HepG2 (cell line): ENCODE measurements around the gene PLXDC2. TPM values are rescaled to one million over a fixed set of nuclear protein-coding genes. Genes with fewer than 3 reads are reported as not detected.

Experiments
- ATAC-seq: fragments of 200-7000 bp; cut with Tn5 transposase; 3 replicates; pipeline ENCODE4 v1.9.1; 2020; ENCODE audit warnings: mild to moderate bottlenecking, moderate library complexity
- BruUV-seq: library from RNA; stranded (reverse); fragments of 400-500 nt; replicated peaks from 2 replicates; lab custom pipeline; 2021; lab: Mats Ljungman, UMichigan
- CTCF ChIA-PET: fragments of 300-600 bp; formaldehyde crosslinking; extraction: SDS; loops from one replicate; lab custom pipeline; 2021; ENCODE audit warnings: low total read pairs, inconsistent platforms, low intra/inter-chr PET ratio; lab: Yijun Ruan, JAX
- POLR2A ChIA-PET: fragments of 350-600 bp; sonication (Branson Sonifier 250); formaldehyde crosslinking; loops from one replicate; lab custom pipeline; 2020; ENCODE audit warnings: antibody characterized with exemption, inconsistent platforms; lab: Yijun Ruan, JAX
- DNase-seq: peaks from one replicate; pipeline ENCODE4 v3.0.0-alpha.2; 2015; ENCODE audit warnings: low spot score
- FAIRE-seq: peaks from 3 replicates; lab custom pipeline; 2011; peaks lifted over from hg19 to GRCh38; lab: Jason Lieb, UNC
- H2AFZ ChIP-seq: one replicate; pipeline ENCODE4 v1.6.1; 2011; ENCODE audit warnings: low read length, inconsistent platforms
- H3K27ac ChIP-seq: fragments of 300-600 bp; 3 replicates; pipeline ENCODE4 v1.8.0; 2011; ENCODE audit warnings: mixed run types, mild to moderate bottlenecking, mixed read lengths, low read length, inconsistent platforms; ENCODE audit not compliant: insufficient read depth; ENCODE audit errors: extremely low read length
- H3K27me3 ChIP-seq, 2 experiments: fragments of 200-600 bp in 1 of 2; 2 replicates in 1 of 2; 3 replicates in 1 of 2; pipeline versions ENCODE4 v1.6.0 to v1.8.0; 2011; ENCODE audit warnings: low read length in 2 of 2, mild to moderate bottlenecking in 2 of 2, moderate library complexity in 2 of 2, inconsistent platforms in 1 of 2; ENCODE audit not compliant: insufficient read depth in 2 of 2, control insufficient read depth in 1 of 2
- H3K36me3 ChIP-seq, 2 experiments: fragments of 200-600 bp in 1 of 2; replicated peaks in 1 of 2; 2 replicates in 1 of 2; 3 replicates in 1 of 2; pipeline versions ENCODE4 v1.5.1 to v1.8.0; 2011; ENCODE audit warnings: low read length in 2 of 2, inconsistent platforms in 1 of 2; ENCODE audit not compliant: insufficient read depth in 2 of 2, control insufficient read depth in 1 of 2
- H3K4me1 ChIP-seq: 2 replicates; pipeline ENCODE4 v1.5.1; 2012; ENCODE audit warnings: low read length, inconsistent platforms; ENCODE audit not compliant: insufficient read depth
- H3K4me2 ChIP-seq: 2 replicates; pipeline ENCODE4 v1.6.0; 2011; ENCODE audit warnings: low read depth, low read length, inconsistent platforms
- H3K4me3 ChIP-seq, 3 experiments: fragments of 200-600 bp in 1 of 3; sonication (generic), shearing (Covaris generic) in 1 of 3; replicated peaks in 1 of 3; 2 replicates each; pipeline ENCODE4 v1.5.1; 2011 to 2016; ENCODE audit warnings: low read length in 3 of 3, inconsistent platforms in 2 of 3, low read depth in 2 of 3, mild to moderate bottlenecking in 2 of 3, control low read depth in 1 of 3, mixed read lengths in 1 of 3; ENCODE audit not compliant: insufficient read depth in 1 of 3
- H3K79me2 ChIP-seq: one replicate; pipeline ENCODE4 v1.6.1; 2011; ENCODE audit warnings: low read length, inconsistent platforms; ENCODE audit not compliant: insufficient read depth
- H3K9ac ChIP-seq: 2 replicates; pipeline ENCODE4 v1.6.0; 2011; ENCODE audit warnings: mild to moderate bottlenecking, low read depth, low read length, inconsistent platforms; ENCODE audit not compliant: insufficient read depth
- H3K9me3 ChIP-seq: 2 replicates; pipeline ENCODE4 v1.5.1; 2012; ENCODE audit warnings: mild to moderate bottlenecking, low read length
- H4K20me1 ChIP-seq: 2 replicates; pipeline ENCODE4 v1.6.0; 2011; ENCODE audit warnings: inconsistent platforms, mild to moderate bottlenecking, low read length, moderate library complexity; ENCODE audit not compliant: insufficient read depth
- CHCHD3 ChIP-seq: sonication (generic); formaldehyde crosslinking; IDR thresholded peaks from 2 replicates; pipeline ENCODE4 v1.8.0; 2022; ENCODE audit warnings: mild to moderate bottlenecking, missing genetic modification reagents, moderate library complexity
- HMGA1 ChIP-seq: sonication (generic); formaldehyde crosslinking; conservative IDR thresholded peaks from 2 replicates; pipeline ENCODE4 v1.4.0; 2020; ENCODE audit warnings: missing genetic modification reagents
- MLLT10 ChIP-seq: sonication (generic); formaldehyde crosslinking; IDR thresholded peaks from 2 replicates; pipeline ENCODE4 v1.4.0; 2020; ENCODE audit warnings: missing genetic modification reagents
- NFKB2 ChIP-seq: sonication (generic); formaldehyde crosslinking; IDR thresholded peaks from 2 replicates; pipeline ENCODE4 v1.4.0; 2020; ENCODE audit warnings: missing genetic modification reagents, borderline replicate concordance
- ZFP82 ChIP-seq: sonication (generic); formaldehyde crosslinking; IDR thresholded peaks from 2 replicates; pipeline ENCODE4 v1.5.1; 2020; ENCODE audit warnings: mild to moderate bottlenecking, missing genetic modification reagents, borderline replicate concordance
- ZIK1 ChIP-seq: sonication (generic); formaldehyde crosslinking; IDR thresholded peaks from 2 replicates; pipeline ENCODE4 v1.5.0; 2020; ENCODE audit warnings: mild to moderate bottlenecking, low read depth, missing genetic modification reagents, borderline replicate concordance
- ZNF841 ChIP-seq: sonication (generic); formaldehyde crosslinking; IDR thresholded peaks from 2 replicates; pipeline ENCODE4 v1.8.1; 2023; ENCODE audit warnings: missing genetic modification reagents, borderline replicate concordance
- WGBS: methylation state at CpG from one replicate; pipeline ENCODE4 v1.1.6; 2017; ENCODE audit warnings: low lambda C conversion rate; 5-methylcytosine and 5-hydroxymethylcytosine counted together
- in situ Hi-C: cut with HindIII; loops from 2 replicates; pipeline ENCODE4 v1.10.0; 2017; ENCODE audit warnings: low pct_unique_long_range_greater_than_20kb; ENCODE audit not compliant: extremely low pct_ligation_motif_present
- intact Hi-C: fragments of 100-400 bp; cut with micrococcal nuclease; formaldehyde crosslinking; loops from one replicate; pipeline ENCODE4 v1.10.0; 2022; ENCODE audit not compliant: unreplicated experiment
- polyA plus RNA-seq, 8 experiments: library from polyadenylated mRNA; depleted of rRNA in 3 of 8; stranded (reverse) in 7 of 8; unstranded in 1 of 8; fragments of >200 nt; fragmentation: Illumina TruSeq in 4 of 8; extraction: Trizol in 4 of 8; gene quantifications; 2 replicates each; pipeline versions ENCODE4 v1.2.1 to v1.2.3, GENCODE V29; 2011 to 2016; ENCODE audit warnings: low read depth in 4 of 8, missing spikeins in 1 of 8, mixed read lengths in 1 of 8; ENCODE audit not compliant: insufficient read depth in 1 of 8
- total RNA-seq, 5 experiments: library from RNA; depleted of rRNA; stranded (reverse); fragments of >200 nt; fragmentation: Illumina TruSeq; extraction: Trizol; gene quantifications; 2 replicates each; pipeline ENCODE4 v1.2.3, GENCODE V29; 2016; ENCODE audit warnings: low read depth in 1 of 5
- TF ChIP-seq, protein P1 (sequence below): sonication (generic); formaldehyde crosslinking; IDR thresholded peaks from 2 replicates; pipeline ENCODE4 v1.4.0; 2020; ENCODE audit warnings: missing genetic modification reagents
- TF ChIP-seq, protein P2 (sequence below): sonication (generic); formaldehyde crosslinking; IDR thresholded peaks from one replicate; pipeline ENCODE4 v1.5.1; 2020; ENCODE audit warnings: mild to moderate bottlenecking, missing genetic modification reagents; ENCODE audit errors: not compliant biosample characterization
- TF ChIP-seq, protein P3 (sequence below): sonication (generic); formaldehyde crosslinking; IDR thresholded peaks from 2 replicates; pipeline ENCODE4 v1.4.0; 2020; ENCODE audit warnings: missing genetic modification reagents, borderline replicate concordance

Gene PLXDC2
- total and polyA plus RNA-seq, 2 of the 13 experiments (the other 11 are each of a cell fraction or from before 2014, with no cell fraction given) = 2.1 to 2.4 TPM

DNA sequence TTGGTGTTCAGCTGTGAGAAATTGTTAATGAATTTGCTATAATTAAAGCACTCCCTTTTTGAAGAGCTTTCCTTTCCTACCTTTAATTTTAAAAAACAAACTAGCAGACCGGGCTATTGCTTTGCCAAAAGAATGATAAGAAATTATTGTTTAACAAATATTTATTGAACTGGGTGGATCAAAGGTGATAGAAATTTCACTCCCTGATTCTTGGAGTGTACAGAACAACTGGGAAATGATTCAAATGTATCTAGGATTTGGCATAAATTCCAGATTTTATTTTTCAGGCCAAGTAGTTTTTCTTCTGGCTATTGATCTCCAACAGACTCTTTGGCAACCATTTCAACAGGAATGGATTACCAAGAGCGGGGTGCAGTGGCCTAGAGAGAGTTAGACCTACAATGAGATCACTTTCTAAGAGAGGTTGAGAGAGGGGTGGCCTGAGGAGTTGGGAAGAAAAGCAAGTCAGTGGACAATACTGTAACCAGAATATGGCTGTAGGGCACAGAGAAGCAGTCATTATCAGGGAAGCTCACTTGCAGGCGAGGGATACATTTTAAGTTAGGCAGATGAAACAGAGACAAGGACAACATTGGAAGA lies 71.9 kb downstream of the PLXDC2 start:
- Histone ChIP-seq H3K27me3 (no peaks in the 10 kb centered on the region), H3K9me3 (no peaks in the 10 kb centered on the region), H3K79me2 (no peaks in the 10 kb centered on the region), H3K4me3 (no peak overlapping the region), H4K20me1 (0 out of 2 replicates have a peak, but pooled peaks cover 2% of the 10 kb centered on the region), H3K36me3 (no peaks in the 10 kb centered on the region), H3K9ac (no peak overlapping the region), H2AFZ (no peak overlapping the region), H3K4me1 (no peaks in the 10 kb centered on the region), H3K4me2 (no peak overlapping the region), H3K27ac (no peak overlapping the region)
- WGBS = 38% methylated on average over 3 of the region's 3 CpGs
- no peak for FAIRE-seq
- no peak for DNase-seq
- intact Hi-C loops = no loop called here
- BruUV-seq = no TSS peak
- ATAC-seq = no peak
- POLR2A ChIA-PET = no interaction called here
- CTCF ChIA-PET = no interaction called here
- in situ Hi-C loops = no loop called here
- TF ChIP-seq ZFP82 (CRISPR knock-in tag) (no peak), HMGA1 (CRISPR knock-in tag) (no peak), NFKB2 (CRISPR knock-in tag) (no peak), ZIK1 (CRISPR knock-in tag) (no peak), CHCHD3 (CRISPR knock-in tag) (no peak), ZNF841 (CRISPR knock-in tag) (no peak), MLLT10 (CRISPR knock-in tag) (no peak)
- TF ChIP-seq, protein P1, sequence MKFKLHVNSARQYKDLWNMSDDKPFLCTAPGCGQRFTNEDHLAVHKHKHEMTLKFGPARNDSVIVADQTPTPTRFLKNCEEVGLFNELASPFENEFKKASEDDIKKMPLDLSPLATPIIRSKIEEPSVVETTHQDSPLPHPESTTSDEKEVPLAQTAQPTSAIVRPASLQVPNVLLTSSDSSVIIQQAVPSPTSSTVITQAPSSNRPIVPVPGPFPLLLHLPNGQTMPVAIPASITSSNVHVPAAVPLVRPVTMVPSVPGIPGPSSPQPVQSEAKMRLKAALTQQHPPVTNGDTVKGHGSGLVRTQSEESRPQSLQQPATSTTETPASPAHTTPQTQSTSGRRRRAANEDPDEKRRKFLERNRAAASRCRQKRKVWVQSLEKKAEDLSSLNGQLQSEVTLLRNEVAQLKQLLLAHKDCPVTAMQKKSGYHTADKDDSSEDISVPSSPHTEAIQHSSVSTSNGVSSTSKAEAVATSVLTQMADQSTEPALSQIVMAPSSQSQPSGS (CRISPR knock-in tag) = no peak
- TF ChIP-seq, protein P2, sequence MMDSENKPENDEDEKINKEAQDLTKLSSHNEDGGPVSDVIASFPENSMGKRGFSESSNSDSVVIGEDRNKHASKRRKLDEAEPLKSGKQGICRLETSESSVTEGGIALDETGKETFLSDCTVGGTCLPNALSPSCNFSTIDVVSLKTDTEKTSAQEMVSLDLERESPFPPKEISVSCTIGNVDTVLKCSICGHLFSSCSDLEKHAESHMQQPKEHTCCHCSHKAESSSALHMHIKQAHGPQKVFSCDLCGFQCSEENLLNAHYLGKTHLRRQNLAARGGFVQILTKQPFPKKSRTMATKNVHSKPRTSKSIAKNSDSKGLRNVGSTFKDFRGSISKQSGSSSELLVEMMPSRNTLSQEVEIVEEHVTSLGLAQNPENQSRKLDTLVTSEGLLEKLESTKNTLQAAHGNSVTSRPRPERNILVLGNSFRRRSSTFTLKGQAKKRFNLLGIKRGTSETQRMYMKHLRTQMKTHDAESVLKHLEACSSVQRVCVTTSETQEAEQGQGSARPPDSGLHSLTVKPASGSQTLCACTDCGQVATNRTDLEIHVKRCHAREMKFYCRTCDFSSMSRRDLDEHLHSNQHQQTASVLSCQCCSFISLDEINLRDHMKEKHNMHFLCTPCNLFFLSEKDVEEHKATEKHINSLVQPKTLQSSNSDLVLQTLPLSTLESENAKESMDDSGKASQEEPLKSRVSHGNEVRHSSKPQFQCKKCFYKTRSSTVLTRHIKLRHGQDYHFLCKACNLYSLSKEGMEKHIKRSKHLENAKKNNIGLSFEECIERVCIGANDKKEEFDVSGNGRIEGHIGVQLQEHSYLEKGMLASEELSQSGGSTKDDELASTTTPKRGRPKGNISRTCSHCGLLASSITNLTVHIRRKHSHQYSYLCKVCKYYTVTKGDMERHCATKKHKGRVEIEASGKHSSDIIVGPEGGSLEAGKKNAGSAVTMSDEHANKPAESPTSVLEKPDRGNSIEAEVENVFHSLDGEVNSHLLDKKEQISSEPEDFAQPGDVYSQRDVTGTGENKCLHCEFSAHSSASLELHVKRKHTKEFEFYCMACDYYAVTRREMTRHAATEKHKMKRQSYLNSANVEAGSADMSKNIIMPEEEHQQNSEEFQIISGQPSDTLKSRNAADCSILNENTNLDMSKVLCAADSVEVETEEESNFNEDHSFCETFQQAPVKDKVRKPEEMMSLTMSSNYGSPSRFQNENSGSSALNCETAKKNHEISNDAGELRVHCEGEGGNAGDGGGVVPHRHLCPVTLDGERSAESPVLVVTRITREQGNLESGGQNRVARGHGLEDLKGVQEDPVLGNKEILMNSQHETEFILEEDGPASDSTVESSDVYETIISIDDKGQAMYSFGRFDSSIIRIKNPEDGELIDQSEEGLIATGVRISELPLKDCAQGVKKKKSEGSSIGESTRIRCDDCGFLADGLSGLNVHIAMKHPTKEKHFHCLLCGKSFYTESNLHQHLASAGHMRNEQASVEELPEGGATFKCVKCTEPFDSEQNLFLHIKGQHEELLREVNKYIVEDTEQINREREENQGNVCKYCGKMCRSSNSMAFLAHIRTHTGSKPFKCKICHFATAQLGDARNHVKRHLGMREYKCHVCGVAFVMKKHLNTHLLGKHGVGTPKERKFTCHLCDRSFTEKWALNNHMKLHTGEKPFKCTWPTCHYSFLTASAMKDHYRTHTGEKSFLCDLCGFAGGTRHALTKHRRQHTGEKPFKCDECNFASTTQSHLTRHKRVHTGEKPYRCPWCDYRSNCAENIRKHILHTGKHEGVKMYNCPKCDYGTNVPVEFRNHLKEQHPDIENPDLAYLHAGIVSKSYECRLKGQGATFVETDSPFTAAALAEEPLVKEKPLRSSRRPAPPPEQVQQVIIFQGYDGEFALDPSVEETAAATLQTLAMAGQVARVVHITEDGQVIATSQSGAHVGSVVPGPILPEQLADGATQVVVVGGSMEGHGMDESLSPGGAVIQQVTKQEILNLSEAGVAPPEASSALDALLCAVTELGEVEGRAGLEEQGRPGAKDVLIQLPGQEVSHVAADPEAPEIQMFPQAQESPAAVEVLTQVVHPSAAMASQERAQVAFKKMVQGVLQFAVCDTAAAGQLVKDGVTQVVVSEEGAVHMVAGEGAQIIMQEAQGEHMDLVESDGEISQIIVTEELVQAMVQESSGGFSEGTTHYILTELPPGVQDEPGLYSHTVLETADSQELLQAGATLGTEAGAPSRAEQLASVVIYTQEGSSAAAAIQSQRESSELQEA (CRISPR knock-in tag) = no peak
- TF ChIP-seq, protein P3, sequence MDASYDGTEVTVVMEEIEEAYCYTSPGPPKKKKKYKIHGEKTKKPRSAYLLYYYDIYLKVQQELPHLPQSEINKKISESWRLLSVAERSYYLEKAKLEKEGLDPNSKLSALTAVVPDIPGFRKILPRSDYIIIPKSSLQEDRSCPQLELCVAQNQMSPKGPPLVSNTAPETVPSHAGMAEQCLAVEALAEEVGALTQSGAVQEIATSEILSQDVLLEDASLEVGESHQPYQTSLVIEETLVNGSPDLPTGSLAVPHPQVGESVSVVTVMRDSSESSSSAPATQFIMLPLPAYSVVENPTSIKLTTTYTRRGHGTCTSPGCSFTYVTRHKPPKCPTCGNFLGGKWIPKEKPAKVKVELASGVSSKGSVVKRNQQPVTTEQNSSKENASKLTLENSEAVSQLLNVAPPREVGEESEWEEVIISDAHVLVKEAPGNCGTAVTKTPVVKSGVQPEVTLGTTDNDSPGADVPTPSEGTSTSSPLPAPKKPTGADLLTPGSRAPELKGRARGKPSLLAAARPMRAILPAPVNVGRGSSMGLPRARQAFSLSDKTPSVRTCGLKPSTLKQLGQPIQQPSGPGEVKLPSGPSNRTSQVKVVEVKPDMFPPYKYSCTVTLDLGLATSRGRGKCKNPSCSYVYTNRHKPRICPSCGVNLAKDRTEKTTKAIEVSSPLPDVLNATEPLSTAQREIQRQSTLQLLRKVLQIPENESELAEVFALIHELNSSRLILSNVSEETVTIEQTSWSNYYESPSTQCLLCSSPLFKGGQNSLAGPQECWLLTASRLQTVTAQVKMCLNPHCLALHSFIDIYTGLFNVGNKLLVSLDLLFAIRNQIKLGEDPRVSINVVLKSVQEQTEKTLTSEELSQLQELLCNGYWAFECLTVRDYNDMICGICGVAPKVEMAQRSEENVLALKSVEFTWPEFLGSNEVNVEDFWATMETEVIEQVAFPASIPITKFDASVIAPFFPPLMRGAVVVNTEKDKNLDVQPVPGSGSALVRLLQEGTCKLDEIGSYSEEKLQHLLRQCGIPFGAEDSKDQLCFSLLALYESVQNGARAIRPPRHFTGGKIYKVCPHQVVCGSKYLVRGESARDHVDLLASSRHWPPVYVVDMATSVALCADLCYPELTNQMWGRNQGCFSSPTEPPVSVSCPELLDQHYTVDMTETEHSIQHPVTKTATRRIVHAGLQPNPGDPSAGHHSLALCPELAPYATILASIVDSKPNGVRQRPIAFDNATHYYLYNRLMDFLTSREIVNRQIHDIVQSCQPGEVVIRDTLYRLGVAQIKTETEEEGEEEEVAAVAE (CRISPR knock-in tag) = no peak
